K562 (cell line): ENCODE measurements around the gene HOXD4. TPM values are rescaled to one million over a fixed set of nuclear protein-coding genes. Genes with fewer than 3 reads are reported as not detected.

Experiments
- ATAC-seq: fragments of 200-7000 bp; cut with Tn5 transposase; 3 replicates; pipeline ENCODE4 v1.9.1; 2020; ENCODE audit warnings: moderate library complexity
- BruUV-seq: library from RNA; stranded (reverse); fragments of 400-500 nt; replicated peaks from 2 replicates; lab custom pipeline; 2021; lab: Mats Ljungman, UMichigan
- CTCF ChIA-PET: fragments of 300-600 bp; formaldehyde crosslinking; extraction: SDS; loops from one replicate; lab custom pipeline; 2021; ENCODE audit warnings: low intra/inter-chr PET ratio; lab: Yijun Ruan, JAX
- POLR2A ChIA-PET: fragments of 300-600, 350-650 bp; sonication (Branson Sonifier 250); formaldehyde crosslinking; extraction: SDS; loops from one replicate; lab custom pipeline; 2021; ENCODE audit warnings: antibody characterized with exemption, inconsistent platforms; lab: Yijun Ruan, JAX
- DNase-seq, 4 experiments: peaks; one replicate each; pipeline versions ENCODE4 v3.0.0 to v3.0.0-alpha.2; 2011 to 2018; ENCODE audit warnings: low spot score in 3 of 4, mixed read lengths in 3 of 4; ENCODE audit errors: extremely low read depth in 1 of 4
- FAIRE-seq: peaks from 2 replicates; lab custom pipeline; 2011; peaks lifted over from hg19 to GRCh38; lab: Jason Lieb, UNC
- H2AFZ ChIP-seq: 2 replicates; pipeline ENCODE4 v1.6.0; 2011; ENCODE audit warnings: low read depth, low read length, control low read depth, inconsistent platforms
- H3K27ac ChIP-seq: fragments of 200-600 bp; 3 replicates; pipeline ENCODE4 v1.8.0; 2011; ENCODE audit warnings: low read depth, mild to moderate bottlenecking, control low read depth, inconsistent platforms, low read length, moderate library complexity, mixed read lengths; ENCODE audit errors: extremely low read depth
- H3K27me3 ChIP-seq, 2 experiments: fragments of 300-600 bp in 1 of 2; 2 replicates in 1 of 2; 3 replicates in 1 of 2; pipeline versions ENCODE4 v1.6.0 to v1.8.0; 2011; ENCODE audit warnings: inconsistent platforms in 2 of 2, low read length in 2 of 2, mild to moderate bottlenecking in 1 of 2, mixed read lengths in 1 of 2, moderate library complexity in 1 of 2; ENCODE audit not compliant: control insufficient read depth in 2 of 2, insufficient read depth in 2 of 2
- H3K36me3 ChIP-seq: fragments of 300-600 bp; 3 replicates; pipeline ENCODE4 v1.8.0; 2011; ENCODE audit warnings: mild to moderate bottlenecking, low read length, inconsistent platforms; ENCODE audit not compliant: control insufficient read depth, insufficient read depth
- H3K4me1 ChIP-seq, 2 experiments: fragments of 200-600 bp in 1 of 2; replicated peaks in 1 of 2; 2 replicates in 1 of 2; 3 replicates in 1 of 2; pipeline versions ENCODE4 v1.5.1 to v1.8.0; 2011; ENCODE audit warnings: inconsistent platforms in 2 of 2, low read length in 2 of 2, mild to moderate bottlenecking in 1 of 2, mixed read lengths in 1 of 2, moderate library complexity in 1 of 2; ENCODE audit not compliant: control insufficient read depth in 2 of 2, insufficient read depth in 2 of 2
- H3K4me2 ChIP-seq: 2 replicates; pipeline ENCODE4 v1.6.1; 2011; ENCODE audit warnings: low read length, control low read depth, inconsistent platforms, mixed read lengths; ENCODE audit not compliant: insufficient read depth
- H3K4me3 ChIP-seq: fragments of 200-600 bp; sonication (generic), shearing (Covaris generic); 2 replicates; pipeline ENCODE4 v1.5.1; 2016; ENCODE audit warnings: control low read depth, inconsistent platforms
- H3K79me2 ChIP-seq: fragments of 200-600 bp; 3 replicates; pipeline ENCODE4 v1.8.0; 2011; ENCODE audit warnings: low read length, inconsistent platforms; ENCODE audit not compliant: control insufficient read depth, insufficient read depth
- H3K9ac ChIP-seq, 2 experiments: 2 replicates each; pipeline versions ENCODE4 v1.6.0 to v1.6.1; 2011; ENCODE audit warnings: low read depth in 2 of 2, low read length in 2 of 2, control low read depth in 1 of 2, inconsistent platforms in 1 of 2, mild to moderate bottlenecking in 1 of 2, mixed read lengths in 1 of 2; ENCODE audit not compliant: insufficient read depth in 1 of 2
- H3K9me1 ChIP-seq: one replicate; pipeline ENCODE4 v1.6.0; 2011; ENCODE audit warnings: inconsistent platforms, mild to moderate bottlenecking, low read length, moderate library complexity; ENCODE audit not compliant: control insufficient read depth, insufficient read depth
- H3K9me3 ChIP-seq: replicated peaks from 2 replicates; pipeline ENCODE4 v1.5.1; 2011; ENCODE audit warnings: low read depth, low read length, inconsistent platforms; ENCODE audit not compliant: control insufficient read depth, insufficient read depth
- H4K20me1 ChIP-seq: replicated peaks from 2 replicates; pipeline ENCODE4 v1.6.1; 2011; ENCODE audit warnings: low read length, inconsistent platforms, mixed read lengths; ENCODE audit not compliant: control insufficient read depth, insufficient read depth
- ELF1 ChIP-seq: fragments of 200-800 bp; sonication (Bioruptor generic); IDR thresholded peaks from 2 replicates; pipeline ENCODE4 v1.6.1; 2016; ENCODE audit warnings: missing genetic modification characterization, missing compliant biosample characterization
- GABPB2 ChIP-seq: fragments of 250-450 bp; sonication (Bioruptor Pico); conservative IDR thresholded peaks from 2 replicates; pipeline ENCODE4 v1.5.1; 2021; ENCODE audit warnings: mild to moderate bottlenecking
- HDAC3 ChIP-seq: fragments of 450-650 bp; IDR thresholded peaks from 2 replicates; pipeline ENCODE4 v1.6.1; 2018; ENCODE audit warnings: borderline replicate concordance, mild to moderate bottlenecking, moderate library complexity; ENCODE audit not compliant: partially characterized antibody
- MTA3 ChIP-seq: fragments of 450-650 bp; formaldehyde crosslinking; IDR thresholded peaks from 2 replicates; pipeline ENCODE4 v1.6.1; 2017; ENCODE audit warnings: mild to moderate bottlenecking, borderline replicate concordance
- POLR2G ChIP-seq: fragments of 200-400 bp; formaldehyde crosslinking; IDR thresholded peaks from 2 replicates; pipeline ENCODE4 v1.6.1; 2017; ENCODE audit warnings: low read depth, mild to moderate bottlenecking, antibody characterized with exemption, low read length, moderate library complexity
- SIX5 ChIP-seq, 2 experiments: IDR thresholded peaks; 2 replicates each; pipeline ENCODE4 v1.6.1; 2011; ENCODE audit warnings: low read length in 2 of 2, borderline replicate concordance in 1 of 2, low read depth in 1 of 2, mild to moderate bottlenecking in 1 of 2, moderate library complexity in 1 of 2; ENCODE audit not compliant: insufficient read depth in 1 of 2
- ZNF395 ChIP-seq: fragments of 200-800 bp; sonication (Bioruptor generic); IDR thresholded peaks from 2 replicates; pipeline ENCODE4 v1.6.1; 2017; ENCODE audit warnings: missing genetic modification characterization, missing compliant biosample characterization
- ZNF592 ChIP-seq: fragments of 450-650 bp; IDR thresholded peaks from 2 replicates; pipeline ENCODE4 v1.6.1; 2017; ENCODE audit warnings: antibody characterized with exemption, mild to moderate bottlenecking
- ZNF830 ChIP-seq: fragments of 250-450 bp; sonication (Bioruptor Pico); IDR thresholded peaks from 2 replicates; pipeline ENCODE4 v1.5.0; 2021; ENCODE audit warnings: mild to moderate bottlenecking
- WGBS: fragments of 100-300 bp; shearing (Covaris generic); methylation state at CpG from one replicate; pipeline ENCODE4 v1.1.6; 2016; ENCODE audit warnings: low coverage, mixed read lengths; ENCODE audit not compliant: insufficient coverage; ENCODE audit errors: missing lambda C conversion rate; 5-methylcytosine and 5-hydroxymethylcytosine counted together
- in situ Hi-C: fragments of 300-500 bp; cut with MboI; formaldehyde crosslinking; loops from 4 replicates; pipeline ENCODE4 v1.15.0; 2018; ENCODE audit warnings: inconsistent platforms, mixed read lengths
- intact Hi-C: fragments of 100-400 bp; cut with micrococcal nuclease; formaldehyde crosslinking; loops from 2 replicates; pipeline ENCODE4 v1.14.2; 2022
- polyA plus RNA-seq, 8 experiments: library from polyadenylated mRNA; depleted of rRNA in 4 of 8; stranded (reverse) in 5 of 8; unstranded in 3 of 8; fragments of >200 nt; fragmentation: Nextera tagmentation in 2 of 8; fragmentation: Illumina TruSeq in 1 of 8; extraction: Ambion mirVana in 2 of 8; extraction: Trizol in 1 of 8; gene quantifications; 2 replicates each; pipeline versions ENCODE4 v1.2.1 to v1.2.3, GENCODE V29; 2011 to 2014; ENCODE audit warnings: inconsistent platforms in 1 of 8, missing spikeins in 1 of 8
- total RNA-seq, 7 experiments: library from RNA; depleted of rRNA in 6 of 7; stranded (reverse); fragments of >200 nt in 6 of 7; fragmentation: Illumina TruSeq in 2 of 7; extraction: Trizol in 2 of 7; gene quantifications; 2 replicates each; pipeline versions ENCODE4 v1.2.1 to v1.2.3, GENCODE V29; 2011 to 2021; ENCODE audit warnings: low replicate concordance in 1 of 7

HOXD4 gene
- total and polyA plus RNA-seq, 9 of the 15 experiments (the other 6 are each of a cell fraction or from before 2014, with no cell fraction given): not detected

GRCh38 chr2:176105730-176106580 lies 45.4 kb upstream of the HOXD4 start:
- no peak for ATAC-seq
- H3K4me3 ChIP-seq: no peak overlapping the region
- intact Hi-C loops: no loop called here

More at GRCh38 chr2:176105730-176106580, 45.4 kb upstream of the HOXD4 start:
- Histone ChIP-seq H3K79me2 (no peaks in the 10 kb centered on the region), H2AFZ (no peak overlapping the region), H3K9me3 (no peaks in the 10 kb centered on the region), H3K9me1 (no peaks in the 10 kb centered on the region), H4K20me1 (peaks cover 4% of the 10 kb centered on the region; the same call in 1 of the 2 replicates), H3K4me1 (peaks cover 0 to 9% of the 10 kb centered on the region in 2 experiments; a peak in 1 of 5 replicates), H3K27me3 (peaks cover 44 to 55% of the 10 kb centered on the region in 2 experiments), H3K9ac (no peak overlapping the region), H3K36me3 (no peaks in the 10 kb centered on the region), H3K27ac (no peak overlapping the region), H3K4me2 (no peak overlapping the region)
- no peak for TF ChIP-seq GABPB2
- no peak for TF ChIP-seq ELF1 (tag)
- TF ChIP-seq ZNF395 (CRISPR knock-in tag): no peak
- TF ChIP-seq POLR2G: no peak
- TF ChIP-seq ZNF592: no peak
- TF ChIP-seq SIX5 (IDR thresholded peaks at IDR 0.05; ENCODE audit: borderline replicate concordance in 1 of 2, insufficient read depth in 1 of 2, low read depth in 1 of 2, low read length in 2 of 2): no peak
- TF ChIP-seq ZNF830 (CRISPR knock-in tag): no peak
- no peak for TF ChIP-seq MTA3
- no peak for TF ChIP-seq HDAC3
- in situ Hi-C loops: no loop called here
- FAIRE-seq (no peak), DNase-seq (no peak)
- ChIA-PET POLR2A (no interaction called here), CTCF (no interaction called here)
- no TSS peak for BruUV-seq
- WGBS: 4% methylated on average over 23 of the region's 25 CpGs
